Neuron (in vitro differentiated cells): ENCODE results near the gene GPER1.
"Not testable (repeated sequence)": the region's sequence is repeated elsewhere in the genome, so short reads cannot be mapped to it uniquely, and the experiment has no call there.

Experiments
- H2AFZ ChIP-seq: one replicate; pipeline ENCODE4 v1.6.1; 2013; ENCODE audit warnings: low read depth, mild to moderate bottlenecking, inconsistent platforms, low read length, moderate library complexity
- H3K27me3 ChIP-seq: one replicate; pipeline ENCODE4 v1.6.1; 2013; ENCODE audit warnings: low read length; ENCODE audit not compliant: insufficient read depth
- H3K36me3 ChIP-seq: one replicate; pipeline ENCODE4 v1.6.1; 2013; ENCODE audit warnings: low read length; ENCODE audit not compliant: insufficient read depth
- H3K4me1 ChIP-seq: one replicate; pipeline ENCODE4 v1.6.1; 2013; ENCODE audit warnings: low read length; ENCODE audit not compliant: insufficient read depth
- H3K4me3 ChIP-seq: 2 replicates; pipeline ENCODE4 v1.5.1; 2013; ENCODE audit warnings: mild to moderate bottlenecking, low read length, moderate library complexity
- H3K9me3 ChIP-seq: one replicate; pipeline ENCODE4 v1.6.1; 2013; ENCODE audit warnings: low read length

Gene GPER1

DNA sequence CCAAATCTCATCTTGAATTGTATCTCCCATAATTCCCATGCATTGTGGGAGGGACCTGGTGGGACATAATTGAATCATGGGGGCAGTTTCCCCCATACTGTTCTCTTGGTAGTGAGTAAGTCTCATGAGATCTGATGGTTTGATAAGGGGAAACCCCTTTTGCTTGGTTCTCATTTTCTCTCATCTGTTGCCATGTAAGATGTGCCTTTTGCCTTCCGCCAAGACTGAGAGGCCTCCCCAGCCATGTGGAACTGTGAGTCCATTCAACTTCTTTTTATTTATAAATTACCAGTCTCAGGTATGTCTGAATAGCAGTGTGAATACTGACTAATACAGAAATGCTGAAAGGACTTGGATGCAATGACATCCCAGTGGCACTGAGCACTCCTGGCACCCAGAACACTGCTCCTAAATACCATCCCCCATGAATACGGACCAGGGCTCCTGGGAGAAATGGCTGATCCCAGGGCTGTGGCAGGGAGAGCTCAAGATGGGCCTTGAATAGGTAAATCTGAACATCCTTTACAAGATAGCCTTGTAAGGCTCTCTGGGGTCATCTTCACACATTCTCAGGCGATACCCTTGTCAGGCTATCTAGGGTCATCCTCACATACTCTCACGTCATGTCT is 52.7 kb downstream of the GPER1 start:
- Histone ChIP-seq H3K9me3 (no peaks in the 10 kb centered on the region), H3K4me1 (peaks cover 9% of the 10 kb centered on the region), H2AFZ (no peak overlapping the region), H3K36me3 (no peaks in the 10 kb centered on the region), H3K27me3 (no peaks in the 10 kb centered on the region), H3K4me3 (no peak overlapping the region)

GRCh38 chr7:1141651-1142050 is 53.7 kb downstream of the GPER1 start:
- Histone ChIP-seq H3K9me3 (no peaks in the 10 kb centered on the region), H2AFZ (no peak overlapping the region), H3K4me1 (peaks cover 8% of the 10 kb centered on the region), H3K4me3 (no peak overlapping the region), H3K36me3 (no peaks in the 10 kb centered on the region), H3K27me3 (no peaks in the 10 kb centered on the region)

DNA sequence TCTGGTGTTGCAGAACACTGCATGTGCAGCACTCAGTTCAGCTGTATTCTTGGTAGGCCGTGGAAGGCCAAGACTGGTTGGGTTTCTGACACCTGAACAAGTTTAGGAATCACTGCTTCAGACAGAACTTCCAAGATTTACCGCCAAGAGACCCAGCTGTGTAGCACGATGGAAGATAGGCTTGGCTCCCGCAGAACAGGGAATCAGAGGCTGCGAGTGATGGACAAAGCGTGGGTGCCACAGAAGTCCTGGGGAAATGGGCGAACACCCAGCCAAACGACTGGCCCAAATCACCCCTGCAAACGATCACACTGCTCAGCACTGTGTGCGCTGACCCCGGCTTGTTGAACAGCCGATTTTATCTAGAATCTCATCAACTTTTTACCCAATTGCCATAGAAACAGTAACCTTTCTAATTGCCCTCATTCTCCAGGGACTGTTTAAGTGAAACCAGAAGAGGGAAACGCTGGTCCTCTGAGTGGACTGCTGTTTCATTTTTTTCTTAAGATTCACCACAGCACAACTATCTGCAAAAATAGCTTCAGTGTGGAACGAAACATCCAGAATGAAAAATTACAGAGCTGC is 54.2 kb downstream of the GPER1 start:
- H3K9me3 ChIP-seq, result no peaks in the 10 kb centered on the region
- no peaks in the 10 kb centered on the region for H3K36me3 ChIP-seq
- peaks cover 3% of the 10 kb centered on the region for H3K4me1 ChIP-seq
- H3K27me3 ChIP-seq, result no peaks in the 10 kb centered on the region
- H2AFZ ChIP-seq, result no peak overlapping the region
- H3K4me3 ChIP-seq, result no peak overlapping the region

GRCh38 chr7:1143031-1143430 is 55.1 kb downstream of the GPER1 start:
- H3K36me3 ChIP-seq, H3K27me3 ChIP-seq, H3K9me3 ChIP-seq, H2AFZ ChIP-seq, H3K4me3 ChIP-seq, H3K4me1 ChIP-seq: not testable (repeated sequence)
